ENCODE results near the gene NMT1. TPM values are rescaled to one million over a fixed set of nuclear protein-coding genes. Genes with fewer than 3 reads are reported as not detected.

Gene NMT1
- total and polyA plus RNA-seq, 2 of the 13 experiments (the other 11 are each of a cell fraction or from before 2014, with no cell fraction given), result 75.7 to 142 TPM

- TF ChIP-seq CEBPZ (IDR thresholded peaks at IDR 0.05; ENCODE audit: low read length) (no peak), GABPA (IDR thresholded peaks at IDR 0.05; ENCODE audit: low read depth, low read length) (no peak), GABPA (CRISPR knock-in tag; IDR thresholded peaks at IDR 0.05; ENCODE audit: low read depth) (no peak), REXO4 (CRISPR knock-in tag; IDR thresholded peaks at IDR 0.05; ENCODE audit: borderline replicate concordance) (no peak), ZNF672 (CRISPR knock-in tag; IDR thresholded peaks at IDR 0.05) (no peak), ZBTB39 (CRISPR knock-in tag; IDR thresholded peaks at IDR 0.05) (0 out of 2 replicates have a peak, but pooled peaks have one; percentile 61), ZNF850 (CRISPR knock-in tag; conservative IDR thresholded peaks at IDR 0.05) (peak; percentile 95; the same call in 1 of the 2 replicates), RERE (CRISPR knock-in tag; IDR thresholded peaks at IDR 0.05; ENCODE audit: low read depth) (no peak), LCORL (IDR thresholded peaks at IDR 0.05) (no peak), LCORL (CRISPR knock-in tag; IDR thresholded peaks at IDR 0.05) (peak; percentile 64; the same call in 1 of the 2 replicates), ZBTB20 (CRISPR knock-in tag; IDR thresholded peaks at IDR 0.05; ENCODE audit: borderline replicate concordance, low read depth) (0 out of 2 replicates have a peak, but pooled peaks have one; percentile 42), SNAPC4 (CRISPR knock-in tag; IDR thresholded peaks at IDR 0.05) (no peak)
These were observed 71.7 kb downstream of the NMT1 start (continued) for GRCh38 chr17:45132572-45133463.

Measured in HepG2 (cell line).